Trophoblast cell (in vitro differentiated cells and primary cell): ENCODE data around the gene SEC24C.

Experiments
- DNase-seq, 2 donors: peaks; one replicate each; pipeline ENCODE4 v3.0.0-alpha.2; 2016
- H2AFZ ChIP-seq: 2 replicates; pipeline ENCODE4 v1.6.1; 2013; ENCODE audit warnings: low read length, moderate library complexity, mild to moderate bottlenecking; ENCODE audit not compliant: insufficient read depth, poor library complexity
- H2AK5ac ChIP-seq: 2 replicates; pipeline ENCODE4 v1.6.1; 2013; ENCODE audit warnings: mild to moderate bottlenecking, low read length
- H2BK120ac ChIP-seq: 2 replicates; pipeline ENCODE4 v1.6.1; 2013; ENCODE audit warnings: low read length, mild to moderate bottlenecking, moderate library complexity; ENCODE audit not compliant: insufficient read depth, poor library complexity
- H2BK12ac ChIP-seq: 2 replicates; pipeline ENCODE4 v1.6.1; 2013; ENCODE audit warnings: mild to moderate bottlenecking, low read length, moderate library complexity
- H2BK5ac ChIP-seq: 2 replicates; pipeline ENCODE4 v1.6.1; 2013; ENCODE audit warnings: low read length, low read depth, moderate library complexity, mild to moderate bottlenecking; ENCODE audit not compliant: poor library complexity
- H3K14ac ChIP-seq: 2 replicates; pipeline ENCODE4 v1.6.1; 2013; ENCODE audit warnings: mild to moderate bottlenecking, low read length
- H3K18ac ChIP-seq: 2 replicates; pipeline ENCODE4 v1.6.1; 2013; ENCODE audit warnings: mild to moderate bottlenecking, low read length
- H3K23ac ChIP-seq: 2 replicates; pipeline ENCODE4 v1.6.1; 2013; ENCODE audit warnings: low read length
- H3K27ac ChIP-seq: 2 replicates; pipeline ENCODE4 v1.5.1; 2013; ENCODE audit warnings: low read depth, mild to moderate bottlenecking, inconsistent platforms, low read length, moderate library complexity
- H3K27me3 ChIP-seq: 2 replicates; pipeline ENCODE4 v1.6.1; 2013; ENCODE audit warnings: inconsistent platforms, mild to moderate bottlenecking, low read length, moderate library complexity; ENCODE audit not compliant: insufficient read depth
- H3K36me3 ChIP-seq, 2 experiments: 1 replicate in 1 of 2; 2 replicates in 1 of 2; pipeline ENCODE4 v1.6.1; 2013; ENCODE audit warnings: low read length in 2 of 2, mild to moderate bottlenecking in 2 of 2, moderate library complexity in 1 of 2; ENCODE audit not compliant: insufficient read depth in 2 of 2, control insufficient read depth in 1 of 2
- H3K4ac ChIP-seq: 2 replicates; pipeline ENCODE4 v1.6.1; 2013; ENCODE audit warnings: low read depth, mild to moderate bottlenecking, low read length, moderate library complexity
- H3K4me1 ChIP-seq, 2 experiments: 1 replicate in 1 of 2; 2 replicates in 1 of 2; pipeline ENCODE4 v1.6.1; 2013; ENCODE audit warnings: low read length in 2 of 2, mild to moderate bottlenecking in 2 of 2, moderate library complexity in 1 of 2; ENCODE audit not compliant: insufficient read depth in 2 of 2, control insufficient read depth in 1 of 2
- H3K4me2 ChIP-seq: 2 replicates; pipeline ENCODE4 v1.6.1; 2013; ENCODE audit warnings: inconsistent platforms, mild to moderate bottlenecking, low read length, moderate library complexity
- H3K4me3 ChIP-seq: 2 replicates; pipeline ENCODE4 v1.5.1; 2013; ENCODE audit warnings: mild to moderate bottlenecking, low read depth, low read length, inconsistent platforms
- H3K79me1 ChIP-seq: one replicate; pipeline ENCODE4 v1.6.1; 2013; ENCODE audit warnings: low read length
- H3K79me2 ChIP-seq: 2 replicates; pipeline ENCODE4 v1.6.1; 2013; ENCODE audit warnings: low read length, mild to moderate bottlenecking; ENCODE audit not compliant: control insufficient read depth, insufficient read depth, poor library complexity
- H3K9ac ChIP-seq: 2 replicates; pipeline ENCODE4 v1.6.1; 2013; ENCODE audit warnings: mild to moderate bottlenecking, low read length
- H3K9me3 ChIP-seq: 2 replicates; pipeline ENCODE4 v1.6.1; 2013; ENCODE audit warnings: low read depth, mild to moderate bottlenecking, control low read depth, inconsistent platforms, low read length; ENCODE audit not compliant: insufficient read depth
- H4K12ac ChIP-seq: 2 replicates; pipeline ENCODE4 v1.6.1; 2013; ENCODE audit warnings: low read depth, mild to moderate bottlenecking, low read length, moderate library complexity
- H4K8ac ChIP-seq: 2 replicates; pipeline ENCODE4 v1.6.1; 2013; ENCODE audit warnings: low read depth, mild to moderate bottlenecking, low read length, moderate library complexity
- H4K91ac ChIP-seq: one replicate; pipeline ENCODE4 v1.6.1; 2013; ENCODE audit warnings: low read depth, mild to moderate bottlenecking, low read length, moderate library complexity
- WGBS: extraction: QIAGEN DNeasy Blood & Tissue Kit; methylation state at CpG from one replicate; pipeline ENCODE4 v1.1.7; 2013; ENCODE audit warnings: missing lambda C conversion rate; ENCODE audit not compliant: insufficient read length, insufficient coverage; ENCODE audit errors: extremely low coverage; 5-methylcytosine and 5-hydroxymethylcytosine counted together

The SEC24C gene

GRCh38 chr10:73798087-73798486 is 53.9 kb downstream of the SEC24C start:
- no peaks in the 10 kb centered on the region for H3K4me1 ChIP-seq
- H3K36me3 ChIP-seq: peaks cover 81 to 91% of the 10 kb centered on the region in 2 experiments
- no peak for DNase-seq
- no peak overlapping the region for H2AK5ac ChIP-seq
- no peak overlapping the region for H2BK5ac ChIP-seq
- H3K4me2 ChIP-seq: no peak overlapping the region
- H3K14ac ChIP-seq: no peak overlapping the region
- no peak overlapping the region for H3K4me3 ChIP-seq
- H3K79me1 ChIP-seq: no peaks in the 10 kb centered on the region
- no peak overlapping the region for H4K12ac ChIP-seq
- H3K9ac ChIP-seq: no peak overlapping the region
- no peak overlapping the region for H3K27ac ChIP-seq
- no peak overlapping the region for H4K91ac ChIP-seq
- H3K27me3 ChIP-seq: no peaks in the 10 kb centered on the region
- no peaks in the 10 kb centered on the region for H3K79me2 ChIP-seq
- H2BK120ac ChIP-seq: no peak overlapping the region
- H2AFZ ChIP-seq: no peak overlapping the region
- no peak overlapping the region for H2BK12ac ChIP-seq
- no CpG with 5 or more reads among the region's 6 CpGs for WGBS
- H4K8ac ChIP-seq: no peak overlapping the region
- no peak overlapping the region for H3K4ac ChIP-seq
- H3K18ac ChIP-seq: no peak overlapping the region
- no peaks in the 10 kb centered on the region for H3K9me3 ChIP-seq
- no peak overlapping the region for H3K23ac ChIP-seq

DNA sequence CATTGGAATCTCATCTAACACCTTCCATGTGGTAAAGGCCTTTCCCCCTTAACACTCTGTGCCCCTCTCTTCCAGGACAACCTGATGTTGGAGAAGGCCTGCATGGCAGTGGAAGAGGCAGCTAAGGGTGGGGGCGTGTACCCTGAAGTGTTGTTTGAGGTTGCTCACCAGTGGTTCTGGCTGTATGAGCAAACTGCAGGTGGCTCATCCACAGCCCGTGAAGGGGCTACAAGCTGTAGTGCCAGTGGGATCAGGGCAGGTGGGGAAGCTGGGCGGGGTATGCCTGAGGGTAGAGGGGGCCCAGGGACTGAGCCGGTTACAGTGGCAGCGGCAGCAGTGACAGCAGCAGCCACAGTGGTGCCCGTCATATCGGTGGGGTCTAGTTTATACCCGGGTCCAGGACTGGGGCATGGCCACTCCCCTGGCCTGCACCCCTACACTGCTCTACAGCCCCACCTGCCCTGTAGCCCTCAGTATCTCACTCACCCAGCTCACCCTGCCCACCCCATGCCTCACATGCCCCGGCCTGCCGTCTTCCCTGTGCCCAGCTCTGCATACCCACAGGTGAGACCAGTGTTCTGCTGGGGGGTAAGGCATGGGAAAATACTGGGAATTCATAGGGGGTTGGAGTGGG is 54.9 kb downstream of the SEC24C start:
- H3K27me3 ChIP-seq: no peaks in the 10 kb centered on the region
- H2BK120ac ChIP-seq: no peak overlapping the region
- H2AK5ac ChIP-seq: no peak overlapping the region
- no peak overlapping the region for H3K23ac ChIP-seq
- H3K36me3 ChIP-seq: peaks cover 77 to 91% of the 10 kb centered on the region in 2 experiments
- no peaks in the 10 kb centered on the region for H3K79me1 ChIP-seq
- H3K9me3 ChIP-seq: no peaks in the 10 kb centered on the region
- H3K4me1 ChIP-seq: no peaks in the 10 kb centered on the region
- H3K14ac ChIP-seq: no peak overlapping the region
- H2BK12ac ChIP-seq: no peak overlapping the region
- H4K91ac ChIP-seq: no peak overlapping the region
- no CpG with 5 or more reads among the region's 10 CpGs for WGBS
- no peak overlapping the region for H3K4me2 ChIP-seq
- no peak overlapping the region for H3K4ac ChIP-seq
- no peak overlapping the region for H2BK5ac ChIP-seq
- no peaks in the 10 kb centered on the region for H3K79me2 ChIP-seq
- no peak for DNase-seq
- H3K4me3 ChIP-seq: no peak overlapping the region
- no peak overlapping the region for H4K8ac ChIP-seq
- H3K27ac ChIP-seq: no peak overlapping the region
- no peak overlapping the region for H3K18ac ChIP-seq
- no peak overlapping the region for H4K12ac ChIP-seq
- no peak overlapping the region for H3K9ac ChIP-seq
- H2AFZ ChIP-seq: no peak overlapping the region

DNA sequence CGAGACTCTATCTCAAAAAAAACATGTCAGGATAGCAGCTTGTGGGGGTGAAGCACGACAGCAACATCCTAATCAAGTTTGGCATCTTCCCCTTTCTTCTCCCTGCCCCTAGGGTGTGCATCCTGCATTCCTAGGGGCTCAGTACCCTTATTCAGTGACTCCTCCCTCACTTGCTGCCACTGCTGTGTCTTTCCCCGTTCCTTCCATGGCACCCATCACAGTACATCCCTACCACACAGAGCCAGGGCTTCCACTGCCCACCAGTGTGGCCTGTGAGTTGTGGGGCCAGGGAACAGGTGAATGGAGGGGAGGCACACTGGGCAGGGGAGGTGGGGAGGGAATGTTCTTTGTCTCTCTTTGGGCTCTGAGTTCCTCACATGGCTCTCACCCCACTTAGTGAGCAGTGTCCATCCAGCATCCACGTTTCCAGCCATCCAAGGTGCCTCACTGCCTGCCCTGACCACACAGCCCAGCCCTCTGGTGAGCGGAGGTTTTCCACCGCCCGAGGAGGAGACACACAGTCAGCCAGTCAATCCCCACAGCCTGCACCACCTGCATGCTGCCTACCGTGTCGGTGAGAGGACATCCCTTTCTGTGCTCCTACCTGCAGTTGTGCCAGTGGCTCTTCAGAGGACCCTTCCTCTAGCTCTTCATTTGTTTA is 55.9 kb downstream of the SEC24C start:
- Histone ChIP-seq H3K23ac (no peak overlapping the region), H3K4ac (no peak overlapping the region), H2BK12ac (no peak overlapping the region), H3K79me2 (no peaks in the 10 kb centered on the region), H3K4me1 (no peaks in the 10 kb centered on the region), H3K9ac (no peak overlapping the region), H3K4me2 (no peak overlapping the region), H2AFZ (no peak overlapping the region), H3K18ac (no peak overlapping the region), H3K27ac (no peak overlapping the region), H3K9me3 (no peaks in the 10 kb centered on the region), H3K36me3 (peaks cover 71 to 82% of the 10 kb centered on the region in 2 experiments), H4K8ac (no peak overlapping the region), H3K4me3 (no peak overlapping the region), H2BK120ac (no peak overlapping the region), H4K12ac (no peak overlapping the region), H3K79me1 (no peaks in the 10 kb centered on the region), H3K27me3 (no peaks in the 10 kb centered on the region), H4K91ac (no peak overlapping the region), H2AK5ac (no peak overlapping the region), H2BK5ac (no peak overlapping the region), H3K14ac (no peak overlapping the region)
- no peak for DNase-seq
- WGBS: no CpG with 5 or more reads among the region's 9 CpGs

DNA sequence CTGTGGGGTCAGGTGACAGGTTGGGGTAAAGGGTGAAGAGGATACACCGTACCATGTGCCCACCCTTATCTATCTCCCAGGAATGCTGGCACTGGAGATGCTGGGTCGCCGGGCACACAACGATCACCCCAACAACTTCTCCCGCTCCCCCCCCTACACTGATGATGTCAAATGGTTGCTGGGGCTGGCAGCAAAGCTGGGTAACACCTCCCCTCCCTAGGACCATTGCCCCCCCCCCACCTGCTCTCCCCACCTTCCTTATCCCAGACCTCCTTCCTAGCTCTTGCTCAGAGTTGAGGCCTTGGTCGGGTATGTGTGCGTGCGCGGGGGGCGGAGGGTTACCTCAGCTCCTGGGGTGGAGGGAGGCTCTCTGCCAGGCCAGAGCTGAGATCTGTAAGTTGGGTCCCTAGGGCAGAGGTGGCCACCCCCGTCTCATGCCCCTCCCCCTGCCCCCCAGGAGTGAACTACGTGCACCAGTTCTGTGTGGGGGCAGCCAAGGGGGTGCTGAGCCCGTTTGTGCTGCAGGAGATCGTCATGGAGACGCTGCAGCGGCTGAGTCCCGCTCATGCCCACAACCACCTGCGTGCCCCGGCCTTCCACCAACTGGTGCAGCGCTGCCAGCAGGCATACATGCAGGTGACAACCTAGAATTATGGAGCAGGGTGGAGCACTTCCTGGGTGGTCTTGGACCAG is 56.5 kb downstream of the SEC24C start:
- H3K79me2 ChIP-seq: no peaks in the 10 kb centered on the region
- peaks cover 71 to 80% of the 10 kb centered on the region in 2 experiments for H3K36me3 ChIP-seq
- no peak overlapping the region for H3K18ac ChIP-seq
- no peak overlapping the region for H3K23ac ChIP-seq
- no peak overlapping the region for H4K12ac ChIP-seq
- H3K14ac ChIP-seq: no peak overlapping the region
- H3K27ac ChIP-seq: no peak overlapping the region
- H3K9me3 ChIP-seq: peaks cover 2% of the 10 kb centered on the region
- H4K91ac ChIP-seq: no peak overlapping the region
- H3K4me2 ChIP-seq: no peak overlapping the region
- H2BK120ac ChIP-seq: no peak overlapping the region
- no peak overlapping the region for H2AFZ ChIP-seq
- H3K4me1 ChIP-seq: no peaks in the 10 kb centered on the region
- no peak overlapping the region for H2BK5ac ChIP-seq
- H3K79me1 ChIP-seq: no peaks in the 10 kb centered on the region
- no peaks in the 10 kb centered on the region for H3K27me3 ChIP-seq
- DNase-seq: no peak
- no peak overlapping the region for H4K8ac ChIP-seq
- H3K9ac ChIP-seq: no peak overlapping the region
- no CpG with 5 or more reads among the region's 20 CpGs for WGBS
- H2BK12ac ChIP-seq: no peak overlapping the region
- H3K4me3 ChIP-seq: no peak overlapping the region
- H2AK5ac ChIP-seq: no peak overlapping the region
- H3K4ac ChIP-seq: no peak overlapping the region
